Measurements from ENCODE around the gene ALG3. TPM values are rescaled to one million over a fixed set of nuclear protein-coding genes. Genes with fewer than 3 reads are reported as not detected.

Gene ALG3
- total and polyA plus RNA-seq, 2 of the 4 experiments (the other 2 are of a cell fraction): 19.5 to 52.6 TPM

DNA sequence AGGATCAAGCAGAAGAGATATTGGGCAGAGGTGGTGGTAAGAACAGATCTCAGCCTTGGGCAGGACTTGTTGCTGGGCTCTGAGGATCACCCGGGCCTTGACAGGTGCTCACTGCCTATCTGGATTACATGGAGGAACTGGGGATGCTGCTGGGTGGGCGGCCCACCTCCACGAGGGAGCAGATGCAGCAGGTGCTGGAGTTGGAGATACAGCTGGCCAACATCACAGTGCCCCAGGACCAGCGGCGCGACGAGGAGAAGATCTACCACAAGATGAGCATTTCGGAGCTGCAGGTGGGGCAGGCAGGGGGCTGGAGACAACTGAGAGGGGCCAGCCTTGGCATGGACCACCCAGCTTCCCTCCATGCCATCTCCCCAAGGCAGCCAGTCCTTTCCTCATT is 34.9 kb upstream of the ALG3 start:
- intact Hi-C loops (cut with micrococcal nuclease): loop anchor here (1.0 kb wide), 1 partner anchor 388 kb away; no protein-coding TSS in a partner anchor
- Histone ChIP-seq H2BK15ac (ENCODE audit: low read depth, low read length) (no peak overlapping the region), H3K14ac (replicated peaks; ENCODE audit: low read depth, low read length) (no peak overlapping the region), H3K79me1 (ENCODE audit: low read depth in 1 of 2, low read length in 2 of 2) (no peaks in the 10 kb centered on the region), H3K4me2 (ENCODE audit: low read depth, low read length) (no peak overlapping the region), H4K5ac (ENCODE audit: low read depth, low read length) (no peak overlapping the region), H2BK120ac (ENCODE audit: low read depth, low read length) (no peak overlapping the region), H3K9me3 (ENCODE audit: control insufficient read depth, insufficient read depth, low read length) (peaks cover 3% of the 10 kb centered on the region), H3K56ac (ENCODE audit: extremely low read depth, insufficient read depth, low read length) (no peak overlapping the region), H4K20me1 (ENCODE audit: insufficient read depth, low read length) (no peaks in the 10 kb centered on the region), H2BK5ac (ENCODE audit: low read depth, low read length, poor library complexity, severe bottlenecking) (no peak overlapping the region), H3K9me1 (ENCODE audit: insufficient read depth, low read length) (no peaks in the 10 kb centered on the region), H3K27me3 (ENCODE audit: control insufficient read depth, insufficient read depth, low read length) (peaks cover 42% of the 10 kb centered on the region), H3K4ac (ENCODE audit: low read depth, low read length) (no peak overlapping the region), H3K27ac (ENCODE audit: insufficient read depth, low read length) (no peak overlapping the region), H2AK9ac (replicated peaks; ENCODE audit: low read depth, low read length, poor library complexity) (no peak overlapping the region), H3K9ac (ENCODE audit: low read depth, low read length) (no peak overlapping the region), H2BK20ac (ENCODE audit: low read depth, low read length) (no peak overlapping the region), H3K36me3 (ENCODE audit: control insufficient read depth, insufficient read depth, low read length) (no peaks in the 10 kb centered on the region), H3K23ac (ENCODE audit: low read depth, low read length) (no peak overlapping the region), H3K18ac (ENCODE audit: low read depth, low read length) (no peak overlapping the region), H3K4me1 (ENCODE audit: control insufficient read depth, insufficient read depth, low read length) (no peaks in the 10 kb centered on the region), H2AK5ac (ENCODE audit: low read depth, low read length) (no peak overlapping the region), H4K91ac (ENCODE audit: insufficient read depth, low read depth, low read length) (no peak overlapping the region), H4K8ac (ENCODE audit: low read depth in 2 of 2, low read length in 2 of 2) (no peak overlapping the region), H2AFZ (replicated peaks; ENCODE audit: low read length, poor library complexity) (no peak overlapping the region), H3K4me3 (ENCODE audit: insufficient read depth, low read depth, low read length) (no peak overlapping the region)
- ChIA-PET POLR2A (ENCODE audit: unreplicated experiment) (interaction anchor here (0.5 kb wide), 1 partner anchor 256 kb away, joined by 11 read pairs; no protein-coding TSS in a partner anchor), CTCF (no interaction called here)
- TF ChIP-seq BHLHE40 (IDR thresholded peaks at IDR 0.05; ENCODE audit: low read depth, low read length) (no peak), RAD21 (IDR thresholded peaks at IDR 0.05; ENCODE audit: low read length) (no peak), RFX5 (IDR thresholded peaks at IDR 0.05; ENCODE audit: low read depth, low read length) (no peak), CEBPB (IDR thresholded peaks at IDR 0.05; ENCODE audit: low read depth, low read length) (no peak), NFE2L2 (IDR thresholded peaks at IDR 0.05; ENCODE audit: low read depth, low read length) (no peak), FOS (IDR thresholded peaks at IDR 0.05; ENCODE audit: low read depth, low read length) (no peak), MAFK (IDR thresholded peaks at IDR 0.05; ENCODE audit: low read depth, low read length) (no peak), POLR2A (IDR thresholded peaks at IDR 0.05; ENCODE audit: low read depth, low read length) (no peak), RCOR1 (IDR thresholded peaks at IDR 0.05; ENCODE audit: insufficient replicate concordance, low read length) (no peak), MAZ (IDR thresholded peaks at IDR 0.05; ENCODE audit: borderline replicate concordance, low read depth, low read length) (no peak), MXI1 (IDR thresholded peaks at IDR 0.05; ENCODE audit: borderline replicate concordance, low read depth, low read length) (no peak), CHD1 (IDR thresholded peaks at IDR 0.05; ENCODE audit: low read depth, low read length) (no peak), SMC3 (IDR thresholded peaks at IDR 0.05; ENCODE audit: low read depth, low read length) (no peak)
- TF ChIP-seq, protein P1, sequence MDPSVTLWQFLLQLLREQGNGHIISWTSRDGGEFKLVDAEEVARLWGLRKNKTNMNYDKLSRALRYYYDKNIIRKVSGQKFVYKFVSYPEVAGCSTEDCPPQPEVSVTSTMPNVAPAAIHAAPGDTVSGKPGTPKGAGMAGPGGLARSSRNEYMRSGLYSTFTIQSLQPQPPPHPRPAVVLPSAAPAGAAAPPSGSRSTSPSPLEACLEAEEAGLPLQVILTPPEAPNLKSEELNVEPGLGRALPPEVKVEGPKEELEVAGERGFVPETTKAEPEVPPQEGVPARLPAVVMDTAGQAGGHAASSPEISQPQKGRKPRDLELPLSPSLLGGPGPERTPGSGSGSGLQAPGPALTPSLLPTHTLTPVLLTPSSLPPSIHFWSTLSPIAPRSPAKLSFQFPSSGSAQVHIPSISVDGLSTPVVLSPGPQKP (IDR thresholded peaks at IDR 0.05; ENCODE audit: borderline replicate concordance, low read depth, low read length): no peak
- TF ChIP-seq, protein P2, sequence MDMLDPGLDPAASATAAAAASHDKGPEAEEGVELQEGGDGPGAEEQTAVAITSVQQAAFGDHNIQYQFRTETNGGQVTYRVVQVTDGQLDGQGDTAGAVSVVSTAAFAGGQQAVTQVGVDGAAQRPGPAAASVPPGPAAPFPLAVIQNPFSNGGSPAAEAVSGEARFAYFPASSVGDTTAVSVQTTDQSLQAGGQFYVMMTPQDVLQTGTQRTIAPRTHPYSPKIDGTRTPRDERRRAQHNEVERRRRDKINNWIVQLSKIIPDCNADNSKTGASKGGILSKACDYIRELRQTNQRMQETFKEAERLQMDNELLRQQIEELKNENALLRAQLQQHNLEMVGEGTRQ (IDR thresholded peaks at IDR 0.05; ENCODE audit: low read depth, low read length): no peak
- TF ChIP-seq, protein P3, sequence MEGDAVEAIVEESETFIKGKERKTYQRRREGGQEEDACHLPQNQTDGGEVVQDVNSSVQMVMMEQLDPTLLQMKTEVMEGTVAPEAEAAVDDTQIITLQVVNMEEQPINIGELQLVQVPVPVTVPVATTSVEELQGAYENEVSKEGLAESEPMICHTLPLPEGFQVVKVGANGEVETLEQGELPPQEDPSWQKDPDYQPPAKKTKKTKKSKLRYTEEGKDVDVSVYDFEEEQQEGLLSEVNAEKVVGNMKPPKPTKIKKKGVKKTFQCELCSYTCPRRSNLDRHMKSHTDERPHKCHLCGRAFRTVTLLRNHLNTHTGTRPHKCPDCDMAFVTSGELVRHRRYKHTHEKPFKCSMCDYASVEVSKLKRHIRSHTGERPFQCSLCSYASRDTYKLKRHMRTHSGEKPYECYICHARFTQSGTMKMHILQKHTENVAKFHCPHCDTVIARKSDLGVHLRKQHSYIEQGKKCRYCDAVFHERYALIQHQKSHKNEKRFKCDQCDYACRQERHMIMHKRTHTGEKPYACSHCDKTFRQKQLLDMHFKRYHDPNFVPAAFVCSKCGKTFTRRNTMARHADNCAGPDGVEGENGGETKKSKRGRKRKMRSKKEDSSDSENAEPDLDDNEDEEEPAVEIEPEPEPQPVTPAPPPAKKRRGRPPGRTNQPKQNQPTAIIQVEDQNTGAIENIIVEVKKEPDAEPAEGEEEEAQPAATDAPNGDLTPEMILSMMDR (conservative IDR thresholded peaks at IDR 0.05; ENCODE audit: low read depth, low read length): no peak
- WGBS, 2 experiments (ENCODE audit: extremely low coverage in 2 of 2, insufficient read length in 1 of 2): 76% methylated on average over 5 of the region's 8 CpGs; no CpG with 5 or more reads in 1 of the 2 experiments
- in situ Hi-C loops (cut with MboI; ENCODE audit: low sequenced_read_pairs): loop anchor here (10.0 kb wide), 1 partner anchor 389 kb away; no protein-coding TSS in a partner anchor
- DNase-seq (no peak), ATAC-seq (ENCODE audit: low read depth) (no peak)
- dilution Hi-C loops (cut with HindIII; ENCODE audit: low sequenced_read_pairs, unreplicated experiment): no loop called here
- no TSS peak for BruUV-seq (replicated peaks)
